ENCODE measurements around the gene PIK3CA.
"Not testable (repeated sequence)": the region's sequence is repeated elsewhere in the genome, so short reads cannot be mapped to it uniquely, and the experiment has no call there.

The PIK3CA gene

GRCh38 chr3:179244878-179245277 lies 96.7 kb downstream of the PIK3CA start:
- peak; percentile 44 for DNase-seq (ENCODE audit: low read depth, low spot score)
- POLR2A ChIA-PET: no interaction called here
- no peak overlapping the region for H3K4me3 ChIP-seq (ENCODE audit: low read depth, low read length)
- TF ChIP-seq CTCF (IDR thresholded peaks at IDR 0.05; ENCODE audit: insufficient read depth, low read length, missing control alignments): no peak
- CTCF ChIA-PET: no interaction called here

- POLR2A ChIA-PET: no interaction called here
- CTCF ChIA-PET: no interaction called here
- no peak for DNase-seq (ENCODE audit: low read depth, low spot score)
These were observed 99.3 kb downstream of the PIK3CA start for GRCh38 chr3:179247289-179248015.

GRCh38 chr3:179250803-179251476 lies 102.8 kb downstream of the PIK3CA start, which contains the start of gene KCNMB3:
Gene KCNMB3 (minus strand): TSS chr3:179251114. CDS start chr3:179250990, 124 bp downstream.
- CTCF ChIA-PET: no interaction called here
- TF ChIP-seq CTCF (IDR thresholded peaks at IDR 0.05; ENCODE audit: insufficient read depth, low read length, missing control alignments): no peak
- no peak within 1 kb of the TSS for H3K4me3 ChIP-seq (ENCODE audit: low read depth, low read length)
- POLR2A ChIA-PET: no interaction called here
- no peak for DNase-seq (ENCODE audit: low read depth, low spot score)

More at GRCh38 chr3:179247289-179248015, 99.3 kb downstream of the PIK3CA start:
- no peak overlapping the region for H3K4me3 ChIP-seq (ENCODE audit: low read depth, low read length)
- TF ChIP-seq CTCF (IDR thresholded peaks at IDR 0.05; ENCODE audit: insufficient read depth, low read length, missing control alignments): no peak

- TF ChIP-seq CTCF (IDR thresholded peaks at IDR 0.05; ENCODE audit: insufficient read depth, low read length, missing control alignments): no peak
- H3K4me3 ChIP-seq (ENCODE audit: low read depth, low read length): no peak overlapping the region
- no peak for DNase-seq (ENCODE audit: low read depth, low spot score)
- POLR2A ChIA-PET: no interaction called here
- CTCF ChIA-PET: interaction anchor here (0.9 to 1.2 kb wide), 2 partner anchors 16 to 20 kb away, joined by 3 read pairs; no protein-coding TSS in a partner anchor
These were observed 108.7 kb downstream of the PIK3CA start for GRCh38 chr3:179256813-179257212.

GRCh38 chr3:179257742-179258141 lies 109.6 kb downstream of the PIK3CA start:
- DNase-seq (ENCODE audit: low read depth, low spot score); H3K4me3 ChIP-seq (ENCODE audit: low read depth, low read length); POLR2A ChIA-PET: not testable (repeated sequence)
- CTCF ChIA-PET: interaction anchor here (0.9 to 1.2 kb wide), 2 partner anchors 15 to 21 kb away, joined by 3 read pairs; no protein-coding TSS in a partner anchor

GRCh38 chr3:179258820-179259219 lies 110.7 kb downstream of the PIK3CA start:
- H3K4me3 ChIP-seq (ENCODE audit: low read depth, low read length): no peak overlapping the region
- ChIA-PET POLR2A (no interaction called here), CTCF (no interaction called here)
- no peak for TF ChIP-seq CTCF (IDR thresholded peaks at IDR 0.05; ENCODE audit: insufficient read depth, low read length, missing control alignments)
- no peak for DNase-seq (ENCODE audit: low read depth, low spot score)

GRCh38 chr3:179259959-179260756 lies 112.0 kb downstream of the PIK3CA start:
- CTCF ChIA-PET: interaction anchor here (0.6 kb wide), 1 partner anchor 26 kb away, joined by 3 read pairs; no protein-coding TSS in a partner anchor
- POLR2A ChIA-PET; DNase-seq (ENCODE audit: low read depth, low spot score); H3K4me3 ChIP-seq (ENCODE audit: low read depth, low read length): not testable (repeated sequence)
